Muscle of leg (tissue), 11 donors: ENCODE measurements around the gene RAD51B. TPM values are rescaled to one million over a fixed set of nuclear protein-coding genes. Genes with fewer than 3 reads are reported as not detected.

Source experiments
- DNase-seq: peaks from one replicate; pipeline ENCODE4 v3.0.0; 2013
- H3K27ac ChIP-seq: one replicate; pipeline ENCODE4 v1.5.1; 2013; ENCODE audit warnings: mild to moderate bottlenecking, low read length, control low read depth
- H3K27me3 ChIP-seq: one replicate; pipeline ENCODE4 v1.6.1; 2013; ENCODE audit warnings: low read length; ENCODE audit not compliant: control insufficient read depth, insufficient read depth
- H3K36me3 ChIP-seq: one replicate; pipeline ENCODE4 v1.6.1; 2013; ENCODE audit warnings: low read length; ENCODE audit not compliant: control insufficient read depth, insufficient read depth
- H3K4me1 ChIP-seq: one replicate; pipeline ENCODE4 v1.6.1; 2013; ENCODE audit warnings: low read length; ENCODE audit not compliant: control insufficient read depth, insufficient read depth
- H3K4me3 ChIP-seq: one replicate; pipeline ENCODE4 v1.5.1; 2013; ENCODE audit warnings: low read length, control low read depth
- H3K9me3 ChIP-seq: replicated peaks from 2 replicates; pipeline ENCODE4 v1.6.1; 2013; ENCODE audit warnings: low read depth, low read length; ENCODE audit not compliant: control insufficient read depth
- WGBS: methylation state at CpG from one replicate; pipeline ENCODE4 v1.1.5; 2013; ENCODE audit warnings: missing lambda C conversion rate; ENCODE audit not compliant: insufficient coverage; 5-methylcytosine and 5-hydroxymethylcytosine counted together
- polyA plus RNA-seq, 8 donors: library from polyadenylated mRNA; unstranded; fragments of 120-200 nt; gene quantifications; one replicate each; pipeline versions ENCODE4 v1.2.1 to v1.2.3, GENCODE V29; 2013; ENCODE audit warnings: inconsistent platforms in 1 of 8, low replicate concordance in 1 of 8; ENCODE audit not compliant: insufficient read length in 8 of 8, insufficient read depth in 1 of 8
- total RNA-seq: library from RNA; stranded (reverse); fragments of 120-200 nt; gene quantifications from one replicate; pipeline ENCODE4 v1.2.4, GENCODE V29; 2013

Gene RAD51B
- total and polyA plus RNA-seq, 9 donors, result 6.0 to 16.5 (median 7.2) TPM

GRCh38 chr14:67857778-67858350 lies 38.3 kb downstream of the RAD51B start:
- DNase-seq, result no peak
- Histone ChIP-seq H3K9me3 (no peaks in the 10 kb centered on the region), H3K27ac (no peak overlapping the region), H3K36me3 (no peaks in the 10 kb centered on the region), H3K4me3 (no peak overlapping the region), H3K27me3 (no peaks in the 10 kb centered on the region), H3K4me1 (no peaks in the 10 kb centered on the region)
- 92% methylated on average over 19 of the region's 20 CpGs for WGBS

- DNase-seq, result no peak
- Histone ChIP-seq H3K36me3 (no peaks in the 10 kb centered on the region), H3K4me3 (no peak overlapping the region), H3K27me3 (no peaks in the 10 kb centered on the region), H3K4me1 (no peaks in the 10 kb centered on the region), H3K9me3 (no peaks in the 10 kb centered on the region), H3K27ac (no peak overlapping the region)
- WGBS, result no CpG with 5 or more reads among the region's 1 CpG
These were observed 39.7 kb downstream of the RAD51B start for GRCh38 chr14:67859169-67859749.

- no peak overlapping the region for H3K27ac ChIP-seq
- no peak for DNase-seq
- WGBS, result 100% methylated on average over 1 of the region's 2 CpGs
- H3K9me3 ChIP-seq, result no peaks in the 10 kb centered on the region
- H3K27me3 ChIP-seq, result no peaks in the 10 kb centered on the region
- no peaks in the 10 kb centered on the region for H3K36me3 ChIP-seq
- no peak overlapping the region for H3K4me3 ChIP-seq
- H3K4me1 ChIP-seq, result no peaks in the 10 kb centered on the region
These were observed 43.6 kb downstream of the RAD51B start for GRCh38 chr14:67863223-67863622.

- Histone ChIP-seq H3K27me3 (no peaks in the 10 kb centered on the region), H3K4me1 (no peaks in the 10 kb centered on the region), H3K4me3 (no peak overlapping the region), H3K36me3 (no peaks in the 10 kb centered on the region), H3K27ac (no peak overlapping the region), H3K9me3 (no peaks in the 10 kb centered on the region)
- WGBS, result no CpG with 5 or more reads among the region's 3 CpGs
- no peak for DNase-seq
These were observed 55.8 kb downstream of the RAD51B start for GRCh38 chr14:67875175-67876006.

GRCh38 chr14:67879026-67879425 lies 59.4 kb downstream of the RAD51B start:
- no peaks in the 10 kb centered on the region for H3K36me3 ChIP-seq
- no peak overlapping the region for H3K4me3 ChIP-seq
- no peaks in the 10 kb centered on the region for H3K9me3 ChIP-seq

GRCh38 chr14:67881225-67881624 lies 61.6 kb downstream of the RAD51B start:
- no CpG with 5 or more reads among the region's 2 CpGs for WGBS
- Histone ChIP-seq H3K4me3 (no peak overlapping the region), H3K27me3 (no peaks in the 10 kb centered on the region), H3K27ac (no peak overlapping the region), H3K9me3 (no peaks in the 10 kb centered on the region), H3K4me1 (peaks cover 5% of the 10 kb centered on the region), H3K36me3 (no peaks in the 10 kb centered on the region)
- no peak for DNase-seq

More at GRCh38 chr14:67879026-67879425, 59.4 kb downstream of the RAD51B start:
- no peaks in the 10 kb centered on the region for H3K27me3 ChIP-seq
- no peak overlapping the region for H3K27ac ChIP-seq
- no peaks in the 10 kb centered on the region for H3K4me1 ChIP-seq
- no peak for DNase-seq

GRCh38 chr14:67882986-67883555 lies 63.5 kb downstream of the RAD51B start:
- no peak for DNase-seq
- Histone ChIP-seq H3K36me3 (no peaks in the 10 kb centered on the region), H3K27ac (no peak overlapping the region), H3K9me3 (no peaks in the 10 kb centered on the region), H3K4me3 (no peak overlapping the region), H3K4me1 (peaks cover 5% of the 10 kb centered on the region), H3K27me3 (no peaks in the 10 kb centered on the region)
- 95% methylated on average over 3 of the region's 4 CpGs for WGBS

GRCh38 chr14:67883717-67884116 lies 64.1 kb downstream of the RAD51B start:
- H3K36me3 ChIP-seq, result no peaks in the 10 kb centered on the region
- H3K9me3 ChIP-seq, result no peaks in the 10 kb centered on the region
- no peak overlapping the region for H3K4me3 ChIP-seq
- no CpG with 5 or more reads among the region's 1 CpG for WGBS
- H3K4me1 ChIP-seq, result peaks cover 5% of the 10 kb centered on the region
- no peaks in the 10 kb centered on the region for H3K27me3 ChIP-seq
- peak overlapping the region; percentile 67 for H3K27ac ChIP-seq
- DNase-seq, result peak; percentile 61

GRCh38 chr14:67886191-67886590 lies 66.6 kb downstream of the RAD51B start:
- no peaks in the 10 kb centered on the region for H3K9me3 ChIP-seq
- H3K27ac ChIP-seq, result peak overlapping the region; percentile 15
- peaks cover 5% of the 10 kb centered on the region for H3K4me1 ChIP-seq
- no CpG with 5 or more reads among the region's 2 CpGs for WGBS
- no peaks in the 10 kb centered on the region for H3K27me3 ChIP-seq
- no peak overlapping the region for H3K4me3 ChIP-seq
- H3K36me3 ChIP-seq, result no peaks in the 10 kb centered on the region
- DNase-seq, result no peak

GRCh38 chr14:67887478-67887877 lies 67.9 kb downstream of the RAD51B start:
- Histone ChIP-seq H3K9me3 (no peaks in the 10 kb centered on the region), H3K36me3 (no peaks in the 10 kb centered on the region), H3K27me3 (no peaks in the 10 kb centered on the region), H3K4me3 (no peak overlapping the region), H3K4me1 (peaks cover 5% of the 10 kb centered on the region), H3K27ac (no peak overlapping the region)
- WGBS, result 80% methylated on average over 2 of the region's 3 CpGs
- no peak for DNase-seq
